ENCODE results near the gene CAPG.
"Not testable (repeated sequence)": the region's sequence is repeated elsewhere in the genome, so short reads cannot be mapped to it uniquely, and the experiment has no call there.

The CAPG gene

DNA sequence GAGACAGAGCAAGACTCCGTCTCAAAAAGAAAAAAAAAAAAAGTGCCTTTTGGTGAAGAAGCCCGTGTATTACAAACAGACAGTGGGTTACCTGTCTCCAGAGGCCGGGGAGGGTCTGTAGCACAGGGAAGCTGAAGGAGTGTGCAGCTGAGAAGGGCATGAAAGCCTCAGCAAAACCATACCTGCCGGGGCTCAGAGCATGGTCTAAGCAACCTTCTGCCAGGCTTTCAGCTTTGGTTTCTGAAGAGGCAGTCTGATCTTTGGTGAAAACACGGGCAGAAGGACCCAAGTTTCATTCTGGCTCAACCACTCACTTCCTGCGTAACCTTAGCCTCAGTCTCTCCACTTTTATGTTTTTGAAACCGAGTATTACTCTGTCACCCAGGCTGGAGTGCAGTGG, 29.8 kb upstream of the CAPG start:
- TF ChIP-seq, protein P1, sequence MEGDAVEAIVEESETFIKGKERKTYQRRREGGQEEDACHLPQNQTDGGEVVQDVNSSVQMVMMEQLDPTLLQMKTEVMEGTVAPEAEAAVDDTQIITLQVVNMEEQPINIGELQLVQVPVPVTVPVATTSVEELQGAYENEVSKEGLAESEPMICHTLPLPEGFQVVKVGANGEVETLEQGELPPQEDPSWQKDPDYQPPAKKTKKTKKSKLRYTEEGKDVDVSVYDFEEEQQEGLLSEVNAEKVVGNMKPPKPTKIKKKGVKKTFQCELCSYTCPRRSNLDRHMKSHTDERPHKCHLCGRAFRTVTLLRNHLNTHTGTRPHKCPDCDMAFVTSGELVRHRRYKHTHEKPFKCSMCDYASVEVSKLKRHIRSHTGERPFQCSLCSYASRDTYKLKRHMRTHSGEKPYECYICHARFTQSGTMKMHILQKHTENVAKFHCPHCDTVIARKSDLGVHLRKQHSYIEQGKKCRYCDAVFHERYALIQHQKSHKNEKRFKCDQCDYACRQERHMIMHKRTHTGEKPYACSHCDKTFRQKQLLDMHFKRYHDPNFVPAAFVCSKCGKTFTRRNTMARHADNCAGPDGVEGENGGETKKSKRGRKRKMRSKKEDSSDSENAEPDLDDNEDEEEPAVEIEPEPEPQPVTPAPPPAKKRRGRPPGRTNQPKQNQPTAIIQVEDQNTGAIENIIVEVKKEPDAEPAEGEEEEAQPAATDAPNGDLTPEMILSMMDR (IDR thresholded peaks at IDR 0.05; ENCODE audit: low read depth, low read length) = no peak
- Histone ChIP-seq H3K27me3 (no peaks in the 10 kb centered on the region), H3K4me3 (ENCODE audit: low read depth, low read length) (no peak overlapping the region), H3K36me3 (no peaks in the 10 kb centered on the region), H3K4me1 (peaks cover 37% of the 10 kb centered on the region), H3K9me3 (no peaks in the 10 kb centered on the region)
- no peak for DNase-seq

DNA sequence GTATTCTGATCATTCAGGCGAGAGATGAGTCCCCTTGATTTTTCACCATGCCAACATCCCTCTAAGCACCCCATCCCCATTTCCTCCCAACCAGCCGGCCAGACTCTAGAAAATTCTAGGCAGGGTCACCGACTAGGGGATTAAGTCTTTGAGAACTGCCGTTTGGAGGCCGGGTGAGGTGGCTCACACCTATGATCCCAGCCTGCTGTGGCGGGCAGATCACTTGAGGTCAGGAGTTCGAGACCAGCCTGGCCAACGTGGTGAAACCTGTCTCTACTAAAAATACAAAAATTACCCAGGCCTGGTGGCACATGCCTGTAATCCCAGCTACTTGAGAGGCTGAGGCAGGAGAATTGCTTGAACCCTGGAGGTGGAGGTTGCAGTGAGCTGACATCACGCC, 29.4 kb upstream of the CAPG start:
- H3K36me3 ChIP-seq; H3K27me3 ChIP-seq; DNase-seq; H3K4me3 ChIP-seq (ENCODE audit: low read depth, low read length); H3K9me3 ChIP-seq: not testable (repeated sequence)
- peaks cover 33% of the 10 kb centered on the region for H3K4me1 ChIP-seq

DNA sequence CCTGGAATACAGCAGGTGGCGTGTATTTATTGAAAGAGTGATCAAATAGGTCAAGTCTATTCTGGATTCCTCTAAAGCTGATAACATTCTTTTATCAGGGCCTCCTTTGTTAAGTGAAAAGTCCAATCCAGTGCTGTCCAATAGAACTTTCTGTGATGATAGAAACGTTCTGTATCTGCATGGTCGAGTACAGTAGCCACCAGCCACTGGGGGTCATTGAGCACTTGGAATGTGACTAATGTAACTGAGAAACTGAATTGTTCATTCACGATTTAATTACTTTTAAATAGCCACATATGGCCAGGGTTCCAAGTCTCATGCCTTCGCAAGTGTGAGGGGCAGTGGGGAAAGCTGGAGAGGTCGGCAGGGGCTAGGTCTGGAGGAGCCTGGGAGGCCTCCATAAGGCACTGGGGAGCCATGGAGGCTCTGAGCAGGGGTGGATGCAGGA, 28.9 kb upstream of the CAPG start:
- Histone ChIP-seq H3K27me3 (no peaks in the 10 kb centered on the region), H3K36me3 (no peaks in the 10 kb centered on the region), H3K9me3 (no peaks in the 10 kb centered on the region), H3K4me3 (ENCODE audit: low read depth, low read length) (no peak overlapping the region), H3K4me1 (peaks cover 34% of the 10 kb centered on the region)
- no peak for DNase-seq
- TF ChIP-seq, protein P1 (IDR thresholded peaks at IDR 0.05; ENCODE audit: low read depth, low read length) = no peak

DNA sequence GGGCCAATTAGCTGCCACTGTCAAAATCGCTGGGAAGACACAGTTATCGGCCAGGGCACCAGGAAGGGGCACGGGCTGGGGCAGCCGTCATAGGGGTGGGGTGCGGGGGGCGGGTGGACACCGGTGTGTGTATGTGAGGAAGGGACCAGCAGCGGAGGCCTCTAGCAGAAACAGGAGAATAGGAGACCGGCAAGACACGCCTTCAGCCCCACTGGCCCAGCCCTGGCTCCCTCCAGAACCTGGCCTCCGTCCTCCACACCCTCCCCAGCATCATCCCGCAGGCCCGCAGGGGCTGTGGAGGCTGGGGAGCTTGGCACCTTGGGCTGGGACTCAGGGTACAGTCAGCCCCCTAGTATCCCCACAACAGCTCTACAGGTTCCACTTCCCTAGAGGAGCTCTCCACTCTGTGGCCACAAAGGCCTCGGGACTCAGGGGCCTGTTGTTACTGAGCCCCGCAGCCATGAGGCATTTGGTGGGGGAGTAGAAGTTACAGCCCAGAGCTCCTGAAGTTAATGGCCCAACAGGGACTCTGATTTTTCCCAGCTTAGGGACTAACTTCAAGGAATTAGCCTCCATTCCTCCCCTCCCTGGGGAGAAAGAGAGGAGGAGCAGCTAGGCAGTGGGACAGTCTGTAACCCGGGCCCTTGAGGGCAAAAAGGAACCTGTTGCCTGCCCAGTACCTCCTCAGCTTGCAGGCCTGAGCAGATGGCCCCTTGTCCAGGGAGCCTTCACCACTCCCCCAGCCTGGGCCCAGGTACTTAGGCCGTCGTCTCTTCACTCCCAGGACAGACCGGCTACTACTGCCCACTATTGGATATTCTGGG, 28.2 kb upstream of the CAPG start:
- TF ChIP-seq, protein P1 (IDR thresholded peaks at IDR 0.05; ENCODE audit: low read depth, low read length) = no peak
- Histone ChIP-seq H3K9me3 (no peaks in the 10 kb centered on the region), H3K36me3 (no peaks in the 10 kb centered on the region), H3K27me3 (no peaks in the 10 kb centered on the region), H3K4me3 (ENCODE audit: low read depth, low read length) (peak overlapping the region; percentile 40), H3K4me1 (peaks cover 37% of the 10 kb centered on the region)
- DNase-seq = peak; percentile 38

DNA sequence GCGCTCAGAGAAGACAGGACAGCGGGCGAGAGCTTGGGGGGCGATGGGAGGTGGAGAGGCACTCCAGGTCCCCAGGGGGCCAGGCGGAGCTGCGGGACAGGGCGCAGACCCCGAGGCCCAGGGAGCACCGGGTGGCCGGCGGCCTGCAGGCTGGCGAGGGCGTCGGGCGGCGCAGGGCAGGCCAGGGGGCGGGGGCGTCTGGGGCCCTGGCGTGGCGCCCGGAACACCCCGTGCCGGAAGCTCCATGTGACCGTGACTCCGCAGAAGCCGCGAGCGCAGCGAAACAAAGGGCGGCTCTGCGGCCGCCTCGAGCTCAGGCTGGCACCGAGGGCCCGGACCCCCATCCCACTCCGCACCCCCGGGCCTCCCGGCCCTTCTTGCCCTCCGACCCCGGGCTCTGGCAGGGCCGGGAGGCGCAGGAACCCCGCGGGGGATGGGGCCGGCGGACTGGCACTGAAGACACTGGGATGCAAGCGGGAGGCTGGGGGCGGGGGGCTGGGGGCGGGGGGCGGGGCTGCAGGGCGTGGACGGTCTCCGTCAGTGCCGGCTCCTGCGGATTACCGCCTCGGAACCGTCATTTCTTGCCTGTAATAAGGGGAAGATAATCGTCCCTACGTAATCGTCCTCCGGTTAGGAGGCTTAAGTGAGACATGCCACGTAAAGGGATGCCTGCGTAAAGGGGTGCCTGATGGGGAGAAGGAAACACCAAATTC, 27.5 kb upstream of the CAPG start:
- DNase-seq = peak; percentile 82
- TF ChIP-seq, protein P1 (IDR thresholded peaks at IDR 0.05; ENCODE audit: low read depth, low read length) = no peak
- peaks cover 45% of the 10 kb centered on the region for H3K4me1 ChIP-seq
- H3K9me3 ChIP-seq = no peaks in the 10 kb centered on the region
- no peaks in the 10 kb centered on the region for H3K27me3 ChIP-seq
- H3K36me3 ChIP-seq = no peaks in the 10 kb centered on the region
- H3K4me3 ChIP-seq (ENCODE audit: low read depth, low read length) = peak overlapping the region; percentile 40

DNA sequence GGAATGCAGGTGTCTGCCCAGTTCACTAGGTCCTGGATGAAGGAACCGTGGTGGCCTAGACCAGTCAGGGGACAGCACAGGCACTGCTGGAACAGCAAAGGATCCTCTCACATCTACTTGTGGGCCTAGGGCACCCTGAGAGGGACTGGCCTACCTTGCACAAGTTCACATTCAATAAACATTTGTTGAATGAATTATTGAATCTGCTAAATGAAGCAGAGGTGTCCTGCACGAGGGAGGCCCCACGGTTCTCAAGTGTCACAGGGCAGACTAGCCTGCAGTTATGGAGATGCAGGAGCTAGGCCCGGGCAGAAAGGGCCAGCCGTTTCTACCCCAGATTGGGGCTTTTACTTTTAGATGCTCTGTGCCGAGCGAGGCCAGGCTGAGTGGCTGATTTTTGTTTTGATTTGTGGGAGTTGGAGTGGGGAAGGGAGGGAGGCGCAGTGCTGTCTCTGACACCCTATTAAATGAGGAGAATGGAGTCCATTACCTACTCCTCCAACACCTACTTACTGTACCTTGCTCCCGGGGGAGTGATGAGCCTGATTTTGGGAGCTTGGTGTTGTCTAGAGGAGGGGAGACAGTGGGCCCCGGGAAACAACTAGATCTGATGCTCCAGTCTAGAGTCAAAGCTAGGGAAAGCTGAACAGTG, 26.8 kb upstream of the CAPG start:
- no peaks in the 10 kb centered on the region for H3K27me3 ChIP-seq
- H3K4me3 ChIP-seq (ENCODE audit: low read depth, low read length) = no peak overlapping the region; the same call in 1 of the 2 replicates
- H3K4me1 ChIP-seq = peaks cover 47% of the 10 kb centered on the region
- no peak for DNase-seq
- H3K36me3 ChIP-seq = no peaks in the 10 kb centered on the region
- no peaks in the 10 kb centered on the region for H3K9me3 ChIP-seq
- TF ChIP-seq, protein P1 (IDR thresholded peaks at IDR 0.05; ENCODE audit: low read depth, low read length) = no peak

Data from BE2C (cell line).